K562 (cell line): ENCODE data around the gene ATP9B. TPM values are rescaled to one million over a fixed set of nuclear protein-coding genes. Genes with fewer than 3 reads are reported as not detected.

Experiments used
- EP300 ChIP-seq: IDR thresholded peaks from 2 replicates; pipeline ENCODE4 v1.6.1; 2012; ENCODE audit warnings: low read length, improper control_type of control experiment
- KDM4B ChIP-seq, 2 experiments: fragments of 450-650 bp in 1 of 2; sonication (generic) in 1 of 2; IDR thresholded peaks; 2 replicates each; pipeline ENCODE4 v1.6.1; 2016 to 2017; ENCODE audit warnings: borderline replicate concordance in 2 of 2, antibody characterized with exemption in 1 of 2, low read depth in 1 of 2, mild to moderate bottlenecking in 1 of 2
- SETDB1 ChIP-seq: IDR thresholded peaks from one replicate; pipeline ENCODE4 v1.6.1; 2012; ENCODE audit warnings: low read length, control low read depth, inconsistent platforms
- SMARCA5 ChIP-seq: fragments of 450-650 bp; IDR thresholded peaks from 2 replicates; pipeline ENCODE4 v1.6.1; 2016
- ZEB2 ChIP-seq: fragments of 450-650 bp; IDR thresholded peaks from 2 replicates; pipeline ENCODE4 v1.6.1; 2016
- ZNF253 ChIP-seq: fragments of 250-450 bp; sonication (Bioruptor Pico); conservative IDR thresholded peaks from 2 replicates; pipeline ENCODE4 v1.6.1; 2021; ENCODE audit warnings: mild to moderate bottlenecking
- ZNF696 ChIP-seq: fragments of 250-450 bp; sonication (Bioruptor Pico); conservative IDR thresholded peaks from 2 replicates; pipeline ENCODE4 v1.4.0; 2020; ENCODE audit warnings: mild to moderate bottlenecking, moderate library complexity
- polyA plus RNA-seq, 8 experiments: library from polyadenylated mRNA; depleted of rRNA in 4 of 8; stranded (reverse) in 5 of 8; unstranded in 3 of 8; fragments of >200 nt; fragmentation: Nextera tagmentation in 2 of 8; fragmentation: Illumina TruSeq in 1 of 8; extraction: Ambion mirVana in 2 of 8; extraction: Trizol in 1 of 8; gene quantifications; 2 replicates each; pipeline versions ENCODE4 v1.2.1 to v1.2.3, GENCODE V29; 2011 to 2014; ENCODE audit warnings: inconsistent platforms in 1 of 8, missing spikeins in 1 of 8
- total RNA-seq, 7 experiments: library from RNA; depleted of rRNA in 6 of 7; stranded (reverse); fragments of >200 nt in 6 of 7; fragmentation: Illumina TruSeq in 2 of 7; extraction: Trizol in 2 of 7; gene quantifications; 2 replicates each; pipeline versions ENCODE4 v1.2.1 to v1.2.3, GENCODE V29; 2011 to 2021; ENCODE audit warnings: low replicate concordance in 1 of 7
- TF ChIP-seq, protein P1 (sequence below): sonication (generic); formaldehyde crosslinking; IDR thresholded peaks from 2 replicates; pipeline ENCODE4 v1.8.1; 2022; ENCODE audit warnings: missing genetic modification reagents
- TF ChIP-seq, protein P2 (sequence below): fragments of 450-650 bp; conservative IDR thresholded peaks from 2 replicates; pipeline ENCODE4 v1.6.1; 2016; ENCODE audit warnings: missing genetic modification characterization, low read depth, mild to moderate bottlenecking, control low read depth, missing compliant biosample characterization

The ATP9B gene
- total and polyA plus RNA-seq, 9 of the 15 experiments (the other 6 are each of a cell fraction or from before 2014, with no cell fraction given) = 0.66 to 13.2 (median 7.9) TPM

DNA sequence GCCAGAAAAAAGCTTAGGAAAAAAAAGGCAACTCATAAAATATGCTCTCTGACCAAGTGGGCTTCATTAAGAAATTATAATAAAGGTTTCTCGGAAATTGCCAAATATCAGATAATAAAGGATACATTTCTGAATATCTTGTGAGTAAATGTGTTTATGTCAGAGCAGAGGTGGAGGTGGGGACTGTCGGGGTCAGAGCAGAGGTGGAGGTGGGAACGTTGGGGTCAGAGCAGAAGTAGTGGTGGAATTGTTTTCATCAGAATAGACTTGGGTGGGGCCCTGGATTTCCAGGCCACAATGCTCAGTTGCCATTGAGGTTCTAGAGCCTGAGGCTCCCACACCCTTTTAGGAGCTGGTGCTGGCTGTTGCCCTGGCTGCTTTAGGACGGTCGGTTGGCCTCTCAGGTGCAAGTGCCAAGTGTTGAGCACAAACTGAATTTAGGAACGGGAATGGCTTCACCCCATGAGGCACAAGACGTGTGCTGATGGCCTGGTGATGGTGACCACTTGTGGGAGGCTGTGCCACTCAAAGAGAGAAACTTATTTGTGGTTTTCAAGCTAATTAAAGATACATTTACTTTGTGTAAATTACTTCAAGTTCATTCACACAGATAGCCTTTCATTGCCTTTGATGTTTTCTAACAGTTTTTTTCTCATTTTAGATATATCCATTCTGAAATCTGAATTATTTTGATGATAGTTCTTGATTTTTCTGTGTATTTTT is 131.5 kb downstream of the ATP9B start (continued):
- no peak for TF ChIP-seq KDM4B (IDR thresholded peaks at IDR 0.05; ENCODE audit: borderline replicate concordance in 2 of 2, low read depth in 1 of 2)
- TF ChIP-seq ZNF253 (CRISPR knock-in tag) = no peak
- TF ChIP-seq, protein P1, sequence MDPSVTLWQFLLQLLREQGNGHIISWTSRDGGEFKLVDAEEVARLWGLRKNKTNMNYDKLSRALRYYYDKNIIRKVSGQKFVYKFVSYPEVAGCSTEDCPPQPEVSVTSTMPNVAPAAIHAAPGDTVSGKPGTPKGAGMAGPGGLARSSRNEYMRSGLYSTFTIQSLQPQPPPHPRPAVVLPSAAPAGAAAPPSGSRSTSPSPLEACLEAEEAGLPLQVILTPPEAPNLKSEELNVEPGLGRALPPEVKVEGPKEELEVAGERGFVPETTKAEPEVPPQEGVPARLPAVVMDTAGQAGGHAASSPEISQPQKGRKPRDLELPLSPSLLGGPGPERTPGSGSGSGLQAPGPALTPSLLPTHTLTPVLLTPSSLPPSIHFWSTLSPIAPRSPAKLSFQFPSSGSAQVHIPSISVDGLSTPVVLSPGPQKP (CRISPR knock-in tag) = no peak
- TF ChIP-seq SMARCA5 = no peak
- TF ChIP-seq ZEB2 = no peak
- TF ChIP-seq SETDB1 = no peak
- TF ChIP-seq, protein P2, sequence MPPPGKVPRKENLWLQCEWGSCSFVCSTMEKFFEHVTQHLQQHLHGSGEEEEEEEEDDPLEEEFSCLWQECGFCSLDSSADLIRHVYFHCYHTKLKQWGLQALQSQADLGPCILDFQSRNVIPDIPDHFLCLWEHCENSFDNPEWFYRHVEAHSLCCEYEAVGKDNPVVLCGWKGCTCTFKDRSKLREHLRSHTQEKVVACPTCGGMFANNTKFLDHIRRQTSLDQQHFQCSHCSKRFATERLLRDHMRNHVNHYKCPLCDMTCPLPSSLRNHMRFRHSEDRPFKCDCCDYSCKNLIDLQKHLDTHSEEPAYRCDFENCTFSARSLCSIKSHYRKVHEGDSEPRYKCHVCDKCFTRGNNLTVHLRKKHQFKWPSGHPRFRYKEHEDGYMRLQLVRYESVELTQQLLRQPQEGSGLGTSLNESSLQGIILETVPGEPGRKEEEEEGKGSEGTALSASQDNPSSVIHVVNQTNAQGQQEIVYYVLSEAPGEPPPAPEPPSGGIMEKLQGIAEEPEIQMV = no peak
- TF ChIP-seq EP300 = no peak
- no peak for TF ChIP-seq ZNF696
